Neural cell (in vitro differentiated cells): Measurements from ENCODE around the gene PARVB. TPM values are rescaled to one million over a fixed set of nuclear protein-coding genes. Genes with fewer than 3 reads are reported as not detected.

Experiments used
- H2AFZ ChIP-seq: fragments of 200-600, 300-800 bp; sonication (generic), shearing (Covaris generic); 2 replicates; pipeline ENCODE4 v1.6.0; 2014; ENCODE audit warnings: low read depth, mild to moderate bottlenecking, antibody characterized with exemption, low read length, moderate library complexity
- H3F3A ChIP-seq: fragments of 200-600 bp; shearing (Covaris generic); 2 replicates; pipeline ENCODE4 v1.6.1; 2016; ENCODE audit warnings: mild to moderate bottlenecking, moderate library complexity, mixed read lengths, antibody characterized with exemption, low read length; ENCODE audit not compliant: insufficient read depth, poor library complexity, severe bottlenecking
- H3K27ac ChIP-seq: fragments of 200-600, 300-800 bp; sonication (generic), shearing (Covaris generic); 2 replicates; pipeline ENCODE4 v1.5.1; 2014; ENCODE audit warnings: mild to moderate bottlenecking, low read length, moderate library complexity
- H3K27me3 ChIP-seq: fragments of 300-800, 200-600 bp; sonication (generic), shearing (Covaris generic); 2 replicates; pipeline ENCODE4 v1.6.0; 2014; ENCODE audit warnings: mild to moderate bottlenecking, low read depth, low read length, moderate library complexity; ENCODE audit not compliant: insufficient read depth
- H3K36me3 ChIP-seq: fragments of 300-800, 200-600 bp; sonication (generic), shearing (Covaris generic); 2 replicates; pipeline ENCODE4 v1.5.1; 2014; ENCODE audit warnings: mild to moderate bottlenecking, antibody characterized with exemption, low read length, moderate library complexity; ENCODE audit not compliant: insufficient read depth
- H3K4me2 ChIP-seq: fragments of 300-800, 200-600 bp; sonication (generic), shearing (Covaris generic); 2 replicates; pipeline ENCODE4 v1.6.0; 2014; ENCODE audit warnings: mild to moderate bottlenecking, low read length
- H3K4me3 ChIP-seq: fragments of 300-800, 200-600 bp; sonication (generic), shearing (Covaris generic); 2 replicates; pipeline ENCODE4 v1.5.1; 2014; ENCODE audit warnings: mild to moderate bottlenecking, low read length, moderate library complexity
- H3K79me2 ChIP-seq: fragments of 200-600 bp; shearing (Covaris generic); replicated peaks from 2 replicates; pipeline ENCODE4 v1.6.0; 2014; ENCODE audit warnings: mild to moderate bottlenecking, low read length, moderate library complexity; ENCODE audit not compliant: insufficient read depth
- H3K9ac ChIP-seq: fragments of 300-800, 200-600 bp; sonication (generic), shearing (Covaris generic); 2 replicates; pipeline ENCODE4 v1.6.1; 2016; ENCODE audit warnings: mild to moderate bottlenecking, low read length, mixed read lengths
- H3K9me2 ChIP-seq: fragments of 200-600 bp; shearing (Covaris generic); 2 replicates; pipeline ENCODE4 v1.6.1; 2016; ENCODE audit warnings: mild to moderate bottlenecking, low read length, mixed read lengths; ENCODE audit not compliant: insufficient read depth
- H3K9me3 ChIP-seq: fragments of 200-600, 300-800 bp; sonication (generic), shearing (Covaris generic); 2 replicates; pipeline ENCODE4 v1.6.1; 2016; ENCODE audit warnings: mild to moderate bottlenecking, mixed run types, low read length, moderate library complexity, mixed read lengths
- H4K20me1 ChIP-seq: fragments of 200-600 bp; shearing (Covaris generic); 2 replicates; pipeline ENCODE4 v1.6.1; 2016; ENCODE audit warnings: mild to moderate bottlenecking, mixed run types; ENCODE audit not compliant: insufficient read depth
- EP300 ChIP-seq: fragments of 450-650 bp; conservative IDR thresholded peaks from 2 replicates; pipeline ENCODE4 v1.6.1; 2014; ENCODE audit warnings: antibody characterized with exemption, mild to moderate bottlenecking, moderate library complexity; ENCODE audit not compliant: poor library complexity, severe bottlenecking
- EZH2 ChIP-seq: fragments of 200-600, 300-800 bp; shearing (Covaris generic), sonication (generic); IDR thresholded peaks from 2 replicates; pipeline ENCODE4 v1.6.1; 2014; ENCODE audit warnings: antibody characterized with exemption, low read length, borderline replicate concordance, mild to moderate bottlenecking; ENCODE audit not compliant: insufficient read depth, poor library complexity, severe bottlenecking
- MXI1 ChIP-seq: fragments of 450-650 bp; conservative IDR thresholded peaks from 2 replicates; pipeline ENCODE4 v1.6.1; 2014; ENCODE audit warnings: antibody characterized with exemption, mild to moderate bottlenecking; ENCODE audit not compliant: poor library complexity, severe bottlenecking
- POLR2AphosphoS5 ChIP-seq: IDR thresholded peaks from 2 replicates; pipeline ENCODE4 v1.6.1; 2012
- RAD21 ChIP-seq: fragments of 450-650 bp; conservative IDR thresholded peaks from 2 replicates; pipeline ENCODE4 v1.6.1; 2014; ENCODE audit warnings: antibody characterized with exemption, mild to moderate bottlenecking, moderate library complexity
- SMC3 ChIP-seq: fragments of 450-650 bp; conservative IDR thresholded peaks from 2 replicates; pipeline ENCODE4 v1.6.1; 2014; ENCODE audit warnings: antibody characterized with exemption, mild to moderate bottlenecking, moderate library complexity; ENCODE audit not compliant: poor library complexity
- TAF1 ChIP-seq: IDR thresholded peaks from 2 replicates; pipeline ENCODE4 v1.6.1; 2012; ENCODE audit warnings: low read depth
- polyA plus RNA-seq: library from polyadenylated mRNA; depleted of rRNA; stranded (reverse); fragments of >200 nt; gene quantifications from 2 replicates; pipeline ENCODE4 v1.2.3, GENCODE V29; 2014
- TF ChIP-seq, protein P1 (sequence below): IDR thresholded peaks from 2 replicates; pipeline ENCODE4 v1.6.1; 2012; ENCODE audit warnings: borderline replicate concordance
- TF ChIP-seq, protein P2 (sequence below): fragments of 450-650 bp; IDR thresholded peaks from 2 replicates; pipeline ENCODE4 v1.5.1; 2014; ENCODE audit warnings: antibody characterized with exemption, mild to moderate bottlenecking, moderate library complexity; ENCODE audit not compliant: poor library complexity, severe bottlenecking

PARVB gene
- polyA plus RNA-seq, 1 donor from 2014 or later, result 1.2 TPM

DNA sequence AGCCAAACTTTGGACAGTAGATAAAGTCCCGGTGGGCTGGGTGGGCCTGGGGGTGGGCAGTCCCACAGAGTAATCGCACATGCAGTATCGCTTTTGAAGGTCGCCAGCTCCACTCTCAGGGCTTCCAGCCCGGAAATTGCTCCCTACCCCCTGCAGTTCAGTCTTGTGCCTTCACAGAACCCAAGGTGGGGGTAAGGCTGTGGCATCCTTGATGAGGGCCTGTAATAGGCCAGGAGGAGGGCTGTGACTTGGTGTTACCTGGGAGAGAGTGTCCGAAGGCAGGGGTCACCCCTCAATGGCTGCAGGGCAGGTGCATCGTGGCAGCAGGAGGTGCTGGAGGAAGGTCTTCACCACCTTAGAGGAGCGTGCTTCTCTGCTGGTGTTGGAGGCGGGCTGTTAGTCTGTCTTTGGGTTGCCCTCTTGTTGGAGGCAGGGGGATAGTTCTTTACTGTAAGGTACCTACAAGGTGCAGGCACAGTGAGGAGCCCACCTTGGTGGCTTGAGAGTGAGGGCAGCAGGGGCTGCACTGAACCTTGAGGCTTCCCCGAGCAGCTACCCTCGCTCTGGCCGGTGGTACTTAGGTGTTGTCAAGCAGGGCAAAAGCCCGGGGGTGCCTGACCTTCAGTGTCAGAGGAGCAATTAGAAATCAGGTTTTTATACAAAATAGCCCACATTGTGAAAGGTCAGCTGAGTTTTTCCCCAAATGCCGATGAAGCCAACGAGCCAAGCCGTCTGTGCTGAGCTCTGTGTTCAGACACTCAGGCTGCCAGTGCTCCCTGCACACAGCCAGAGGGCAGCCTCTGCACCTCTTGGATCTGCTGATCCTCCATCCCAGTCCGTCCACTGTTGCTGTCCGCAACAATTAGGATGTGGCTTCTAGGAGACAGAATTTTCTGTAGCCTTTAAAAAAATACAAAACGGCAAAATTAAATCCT is 47.0 kb upstream of the PARVB start:
- Histone ChIP-seq H3K27me3 (no peaks in the 10 kb centered on the region), H3K9me3 (no peaks in the 10 kb centered on the region), H3K79me2 (no peaks in the 10 kb centered on the region), H4K20me1 (no peaks in the 10 kb centered on the region), H3K4me2 (no peak overlapping the region), H3K9me2 (no peaks in the 10 kb centered on the region), H3K9ac (no peak overlapping the region), H3F3A (no peaks in the 10 kb centered on the region), H3K4me3 (no peak overlapping the region), H3K36me3 (no peaks in the 10 kb centered on the region), H3K27ac (no peak overlapping the region), H2AFZ (no peak overlapping the region)
- TF ChIP-seq RAD21 (no peak), SMC3 (peak; percentile 34), TAF1 (no peak), EZH2 (no peak), POLR2AphosphoS5 (no peak)
- TF ChIP-seq, protein P1, sequence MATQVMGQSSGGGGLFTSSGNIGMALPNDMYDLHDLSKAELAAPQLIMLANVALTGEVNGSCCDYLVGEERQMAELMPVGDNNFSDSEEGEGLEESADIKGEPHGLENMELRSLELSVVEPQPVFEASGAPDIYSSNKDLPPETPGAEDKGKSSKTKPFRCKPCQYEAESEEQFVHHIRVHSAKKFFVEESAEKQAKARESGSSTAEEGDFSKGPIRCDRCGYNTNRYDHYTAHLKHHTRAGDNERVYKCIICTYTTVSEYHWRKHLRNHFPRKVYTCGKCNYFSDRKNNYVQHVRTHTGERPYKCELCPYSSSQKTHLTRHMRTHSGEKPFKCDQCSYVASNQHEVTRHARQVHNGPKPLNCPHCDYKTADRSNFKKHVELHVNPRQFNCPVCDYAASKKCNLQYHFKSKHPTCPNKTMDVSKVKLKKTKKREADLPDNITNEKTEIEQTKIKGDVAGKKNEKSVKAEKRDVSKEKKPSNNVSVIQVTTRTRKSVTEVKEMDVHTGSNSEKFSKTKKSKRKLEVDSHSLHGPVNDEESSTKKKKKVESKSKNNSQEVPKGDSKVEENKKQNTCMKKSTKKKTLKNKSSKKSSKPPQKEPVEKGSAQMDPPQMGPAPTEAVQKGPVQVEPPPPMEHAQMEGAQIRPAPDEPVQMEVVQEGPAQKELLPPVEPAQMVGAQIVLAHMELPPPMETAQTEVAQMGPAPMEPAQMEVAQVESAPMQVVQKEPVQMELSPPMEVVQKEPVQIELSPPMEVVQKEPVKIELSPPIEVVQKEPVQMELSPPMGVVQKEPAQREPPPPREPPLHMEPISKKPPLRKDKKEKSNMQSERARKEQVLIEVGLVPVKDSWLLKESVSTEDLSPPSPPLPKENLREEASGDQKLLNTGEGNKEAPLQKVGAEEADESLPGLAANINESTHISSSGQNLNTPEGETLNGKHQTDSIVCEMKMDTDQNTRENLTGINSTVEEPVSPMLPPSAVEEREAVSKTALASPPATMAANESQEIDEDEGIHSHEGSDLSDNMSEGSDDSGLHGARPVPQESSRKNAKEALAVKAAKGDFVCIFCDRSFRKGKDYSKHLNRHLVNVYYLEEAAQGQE, result no peak
- TF ChIP-seq, protein P2, sequence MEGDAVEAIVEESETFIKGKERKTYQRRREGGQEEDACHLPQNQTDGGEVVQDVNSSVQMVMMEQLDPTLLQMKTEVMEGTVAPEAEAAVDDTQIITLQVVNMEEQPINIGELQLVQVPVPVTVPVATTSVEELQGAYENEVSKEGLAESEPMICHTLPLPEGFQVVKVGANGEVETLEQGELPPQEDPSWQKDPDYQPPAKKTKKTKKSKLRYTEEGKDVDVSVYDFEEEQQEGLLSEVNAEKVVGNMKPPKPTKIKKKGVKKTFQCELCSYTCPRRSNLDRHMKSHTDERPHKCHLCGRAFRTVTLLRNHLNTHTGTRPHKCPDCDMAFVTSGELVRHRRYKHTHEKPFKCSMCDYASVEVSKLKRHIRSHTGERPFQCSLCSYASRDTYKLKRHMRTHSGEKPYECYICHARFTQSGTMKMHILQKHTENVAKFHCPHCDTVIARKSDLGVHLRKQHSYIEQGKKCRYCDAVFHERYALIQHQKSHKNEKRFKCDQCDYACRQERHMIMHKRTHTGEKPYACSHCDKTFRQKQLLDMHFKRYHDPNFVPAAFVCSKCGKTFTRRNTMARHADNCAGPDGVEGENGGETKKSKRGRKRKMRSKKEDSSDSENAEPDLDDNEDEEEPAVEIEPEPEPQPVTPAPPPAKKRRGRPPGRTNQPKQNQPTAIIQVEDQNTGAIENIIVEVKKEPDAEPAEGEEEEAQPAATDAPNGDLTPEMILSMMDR, result no peak

- Histone ChIP-seq H3K27me3 (no peaks in the 10 kb centered on the region), H3K79me2 (no peaks in the 10 kb centered on the region), H3K9me3 (no peaks in the 10 kb centered on the region), H3K27ac (no peak overlapping the region), H3F3A (no peaks in the 10 kb centered on the region), H3K36me3 (no peaks in the 10 kb centered on the region), H3K9ac (no peak overlapping the region), H3K4me3 (no peak overlapping the region), H4K20me1 (no peaks in the 10 kb centered on the region), H3K9me2 (no peaks in the 10 kb centered on the region), H3K4me2 (no peak overlapping the region), H2AFZ (no peak overlapping the region)
- TF ChIP-seq, protein P2, result no peak
- TF ChIP-seq RAD21 (no peak), TAF1 (no peak), EZH2 (no peak), EP300 (no peak), SMC3 (no peak), MXI1 (no peak), POLR2AphosphoS5 (no peak)
- TF ChIP-seq, protein P1, result no peak
These were observed 45.5 kb upstream of the PARVB start for GRCh38 chr22:43978558-43978957.
